ENCODE measurements around the gene EQTN.
"Not testable (repeated sequence)": the region's sequence is repeated elsewhere in the genome, so short reads cannot be mapped to it uniquely, and the experiment has no call there.

Gene EQTN

DNA sequence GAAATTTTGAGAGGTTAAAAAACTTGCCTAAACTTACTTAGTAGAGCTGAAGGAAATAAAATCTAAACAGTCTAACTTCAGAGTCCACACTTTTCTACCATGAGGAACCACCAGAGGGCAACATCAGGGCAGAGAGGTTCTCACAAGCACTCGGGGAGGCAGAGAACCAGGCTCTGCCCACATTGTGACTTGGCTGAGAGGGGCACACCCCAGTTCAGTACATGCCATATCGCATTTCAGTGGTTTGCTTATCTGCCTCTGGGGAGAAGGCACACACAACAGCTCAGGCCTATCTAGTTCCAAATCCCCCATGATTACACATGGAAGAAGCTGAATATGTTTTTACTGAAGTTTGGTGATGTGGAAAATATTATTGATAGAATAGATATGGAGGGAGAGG lies 49.2 kb downstream of the EQTN start:
- peak overlapping the region; percentile 65 for H3K4me3 ChIP-seq (ENCODE audit: low read length)
- H3K9ac ChIP-seq (ENCODE audit: low read length): no peak overlapping the region
- peaks cover 10% of the 10 kb centered on the region for H3K4me1 ChIP-seq (ENCODE audit: low read length)
- H3K36me3 ChIP-seq (replicated peaks; ENCODE audit: low read depth, low read length): no peaks in the 10 kb centered on the region
- no peak overlapping the region for H3K27ac ChIP-seq (ENCODE audit: low read length)
- TF ChIP-seq CTCF (IDR thresholded peaks at IDR 0.05; ENCODE audit: low read depth, low read length) (peak; percentile 84), EZH2phosphoT487 (IDR thresholded peaks at IDR 0.05; ENCODE audit: low read depth) (no peak)
- H3K9me3 ChIP-seq (ENCODE audit: insufficient read depth, low read length): no peaks in the 10 kb centered on the region
- H4K20me1 ChIP-seq (ENCODE audit: insufficient read depth, low read length): no peaks in the 10 kb centered on the region
- H3K27me3 ChIP-seq (ENCODE audit: low read depth, low read length): no peaks in the 10 kb centered on the region; the same call in 1 of the 2 replicates
- H3K79me2 ChIP-seq (ENCODE audit: low read length): no peaks in the 10 kb centered on the region
- H3K4me2 ChIP-seq (ENCODE audit: low read length): peak overlapping the region; percentile 76
- peak overlapping the region; percentile 72 for H2AFZ ChIP-seq (ENCODE audit: low read depth, low read length)

GRCh38 chr9:27239648-27240047 lies 57.3 kb downstream of the EQTN start:
- H3K9me3 ChIP-seq (ENCODE audit: insufficient read depth, low read length); H3K79me2 ChIP-seq (ENCODE audit: low read length); H3K4me1 ChIP-seq (ENCODE audit: low read length); H3K27me3 ChIP-seq (ENCODE audit: low read depth, low read length); H3K4me3 ChIP-seq (ENCODE audit: low read length); H4K20me1 ChIP-seq (ENCODE audit: insufficient read depth, low read length); H3K9ac ChIP-seq (ENCODE audit: low read length); H2AFZ ChIP-seq (ENCODE audit: low read depth, low read length); H3K4me2 ChIP-seq (ENCODE audit: low read length); H3K36me3 ChIP-seq (replicated peaks; ENCODE audit: low read depth, low read length); H3K27ac ChIP-seq (ENCODE audit: low read length): not testable (repeated sequence)

Measured in OCI-LY3 (cell line).